PC-9 (cell line): ENCODE measurements around the gene NUP62CL.

Experiments used
- EZH2 ChIP-seq: fragments of 200-600 bp; sonication (generic); IDR thresholded peaks from 2 replicates; pipeline ENCODE4 v1.8.0; 2017; ENCODE audit warnings: antibody characterized with exemption, low read depth
- TF ChIP-seq, protein P1 (sequence below): fragments of 200-600 bp; sonication (generic); conservative IDR thresholded peaks from 2 replicates; pipeline ENCODE4 v1.6.1; 2017; ENCODE audit warnings: mixed run types, antibody characterized with exemption, mild to moderate bottlenecking, moderate library complexity

- TF ChIP-seq, protein P1, sequence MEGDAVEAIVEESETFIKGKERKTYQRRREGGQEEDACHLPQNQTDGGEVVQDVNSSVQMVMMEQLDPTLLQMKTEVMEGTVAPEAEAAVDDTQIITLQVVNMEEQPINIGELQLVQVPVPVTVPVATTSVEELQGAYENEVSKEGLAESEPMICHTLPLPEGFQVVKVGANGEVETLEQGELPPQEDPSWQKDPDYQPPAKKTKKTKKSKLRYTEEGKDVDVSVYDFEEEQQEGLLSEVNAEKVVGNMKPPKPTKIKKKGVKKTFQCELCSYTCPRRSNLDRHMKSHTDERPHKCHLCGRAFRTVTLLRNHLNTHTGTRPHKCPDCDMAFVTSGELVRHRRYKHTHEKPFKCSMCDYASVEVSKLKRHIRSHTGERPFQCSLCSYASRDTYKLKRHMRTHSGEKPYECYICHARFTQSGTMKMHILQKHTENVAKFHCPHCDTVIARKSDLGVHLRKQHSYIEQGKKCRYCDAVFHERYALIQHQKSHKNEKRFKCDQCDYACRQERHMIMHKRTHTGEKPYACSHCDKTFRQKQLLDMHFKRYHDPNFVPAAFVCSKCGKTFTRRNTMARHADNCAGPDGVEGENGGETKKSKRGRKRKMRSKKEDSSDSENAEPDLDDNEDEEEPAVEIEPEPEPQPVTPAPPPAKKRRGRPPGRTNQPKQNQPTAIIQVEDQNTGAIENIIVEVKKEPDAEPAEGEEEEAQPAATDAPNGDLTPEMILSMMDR, result no peak
- no peak for TF ChIP-seq EZH2
Measured at GRCh38 chrX:107117993-107118321, 88.3 kb downstream of the NUP62CL start.
